Measurements from ENCODE around the gene TLR2.

Gene TLR2

DNA sequence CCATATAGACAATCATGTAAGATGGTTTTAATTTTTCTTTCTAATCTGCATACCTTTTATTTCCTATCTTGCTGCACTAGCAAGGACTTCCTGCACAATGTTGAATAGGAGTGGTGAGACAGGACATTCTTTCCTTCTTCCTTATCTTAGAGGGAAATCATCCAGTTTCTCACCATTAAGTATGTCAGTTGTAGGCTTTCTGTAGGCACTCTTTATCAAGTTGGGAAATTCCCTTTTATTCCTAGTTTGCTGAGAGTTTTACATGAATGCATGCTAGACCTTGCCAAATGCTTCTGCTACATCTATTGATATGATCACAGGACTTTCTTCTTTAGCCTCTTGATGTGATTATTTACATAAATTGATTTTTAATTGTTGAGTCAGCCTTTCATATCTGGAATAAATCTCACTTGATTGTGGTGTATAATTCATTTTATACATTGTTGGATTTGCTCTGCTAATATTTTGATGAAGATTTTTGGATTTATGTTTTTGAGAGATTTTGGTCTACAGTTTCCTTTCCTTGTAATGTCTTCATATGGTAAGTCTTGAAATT, 51.9 kb downstream of the TLR2 start:
- DNase-seq: no peak

- no peak for DNase-seq
These were observed 57.5 kb downstream of the TLR2 start for GRCh38 chr4:153741541-153741940.

- no peak for DNase-seq
These were observed 61.6 kb downstream of the TLR2 start for GRCh38 chr4:153745651-153746050.

DNA sequence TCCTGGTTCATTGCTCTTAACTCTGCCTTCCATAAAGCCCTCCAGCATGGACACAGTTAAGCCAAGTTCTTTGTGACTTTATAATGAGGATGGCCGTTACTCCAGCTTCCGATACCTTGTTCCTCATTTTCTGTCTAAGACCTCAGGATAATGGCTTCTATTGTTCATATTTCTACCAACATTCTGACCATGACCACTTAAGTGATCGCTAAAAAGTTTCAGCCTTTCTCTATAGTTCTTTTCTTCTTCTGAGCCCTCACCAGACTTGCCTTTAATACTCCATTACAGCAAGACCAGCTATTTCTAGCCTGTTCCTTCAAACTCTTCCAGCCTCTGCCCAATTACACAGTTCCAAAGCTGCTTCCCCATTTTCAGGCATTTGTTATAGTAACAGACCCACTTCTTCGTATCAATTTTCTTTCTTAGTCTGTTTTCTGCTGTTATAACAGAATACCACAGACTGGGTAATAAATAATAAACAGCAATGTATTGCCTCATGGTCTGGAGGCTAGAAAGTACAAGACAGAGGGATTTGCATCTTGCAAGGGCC, 63.4 kb downstream of the TLR2 start:
- DNase-seq: no peak

DNA sequence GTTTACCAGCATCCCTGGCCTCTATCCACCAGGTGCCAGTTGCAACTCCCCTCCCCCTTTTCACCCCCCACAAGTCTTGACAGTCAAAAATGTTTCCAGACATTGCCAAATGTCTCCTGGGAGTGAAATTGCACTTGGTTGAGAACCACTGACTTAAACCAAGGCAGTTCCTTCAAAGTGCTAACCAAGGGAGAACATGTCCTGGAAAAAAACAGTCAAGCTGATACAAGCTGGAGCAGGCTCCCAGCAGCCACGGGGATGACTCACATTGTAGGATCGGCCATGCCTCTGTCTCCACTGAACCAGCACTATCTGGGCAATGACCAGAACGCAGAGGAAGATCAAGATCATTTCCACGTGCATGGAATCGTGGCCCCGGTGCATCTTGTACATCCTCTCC, 64.3 kb downstream of the TLR2 start:
- no peak for DNase-seq

GRCh38 chr4:153750197-153750817, 66.2 kb downstream of the TLR2 start:
- DNase-seq: peak; percentile 62

DNA sequence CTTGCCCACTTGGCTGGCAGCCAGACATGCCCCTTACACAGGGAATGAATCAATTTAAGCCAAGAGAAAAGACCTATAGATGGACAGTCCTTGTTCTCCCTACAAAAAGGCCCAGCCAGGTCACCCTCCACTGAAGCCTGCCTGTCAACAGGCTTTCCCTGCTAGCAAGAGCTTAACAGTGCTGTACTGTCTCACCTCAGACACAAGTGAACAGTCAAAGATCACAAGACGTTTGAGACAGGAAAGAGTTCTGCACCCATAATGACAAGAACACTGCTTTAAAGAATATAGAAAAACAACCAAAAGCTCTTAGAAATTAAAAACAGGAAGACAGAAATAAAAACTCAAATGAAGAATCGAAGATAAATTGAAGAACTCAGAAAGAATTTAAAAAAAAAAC, 71.1 kb downstream of the TLR2 start:
- DNase-seq: no peak
